SK-N-SH (cell line): ENCODE data around the gene ADCY10.

Experiments
- EP300 ChIP-seq, 2 experiments: IDR thresholded peaks; 2 replicates each; pipeline versions ENCODE4 v1.4.0 to v1.6.1; 2012; ENCODE audit warnings: borderline replicate concordance in 1 of 2, low read depth in 1 of 2, low read length in 1 of 2
- EZH2phosphoT487 ChIP-seq: fragments of 200-600 bp; sonication (generic); IDR thresholded peaks from 2 replicates; pipeline ENCODE4 v1.6.1; 2017; ENCODE audit warnings: low read depth, mixed run types, mild to moderate bottlenecking, antibody characterized with exemption, moderate library complexity, borderline replicate concordance
- FOXM1 ChIP-seq: IDR thresholded peaks from 2 replicates; pipeline ENCODE4 v1.4.0; 2012; ENCODE audit warnings: low read depth, mild to moderate bottlenecking
- GABPA ChIP-seq: IDR thresholded peaks from 2 replicates; pipeline ENCODE4 v1.4.0; 2012; ENCODE audit warnings: low read depth, mild to moderate bottlenecking
- GATA2 ChIP-seq: sonication (generic); formaldehyde crosslinking; IDR thresholded peaks from 2 replicates; pipeline ENCODE4 v1.5.0; 2020; ENCODE audit warnings: mild to moderate bottlenecking, missing genetic modification reagents
- JUND ChIP-seq: IDR thresholded peaks from 2 replicates; pipeline ENCODE4 v1.4.0; 2012
- MXI1 ChIP-seq: IDR thresholded peaks from 2 replicates; pipeline ENCODE4 v1.6.1; 2012; ENCODE audit warnings: mild to moderate bottlenecking, low read depth, low read length, improper control_type of control experiment
- NFIC ChIP-seq: IDR thresholded peaks from 2 replicates; pipeline ENCODE4 v1.4.0; 2012; ENCODE audit warnings: borderline replicate concordance
- SMC3 ChIP-seq: IDR thresholded peaks from 2 replicates; pipeline ENCODE4 v1.6.1; 2012; ENCODE audit warnings: low read depth, low read length, improper control_type of control experiment
- TEAD4 ChIP-seq: IDR thresholded peaks from 2 replicates; pipeline ENCODE4 v1.4.0; 2012; ENCODE audit warnings: mild to moderate bottlenecking, borderline replicate concordance; ENCODE audit not compliant: insufficient read depth
- ZBTB33 ChIP-seq: IDR thresholded peaks from 2 replicates; pipeline ENCODE4 v1.4.0; 2012; ENCODE audit warnings: low read depth, borderline replicate concordance
- TF ChIP-seq, protein P1 (sequence below): fragments of 200-600 bp; sonication (generic); IDR thresholded peaks from 2 replicates; pipeline ENCODE4 v1.6.1; 2017; ENCODE audit warnings: antibody characterized with exemption, mild to moderate bottlenecking, moderate library complexity
- TF ChIP-seq, protein P2 (sequence below): IDR thresholded peaks from 2 replicates; pipeline ENCODE4 v1.6.1; 2012; ENCODE audit warnings: mild to moderate bottlenecking, low read depth, low read length, moderate library complexity

- TF ChIP-seq JUND (no peak), TEAD4 (no peak), GATA2 (CRISPR knock-in tag) (no peak), FOXM1 (no peak), EZH2phosphoT487 (no peak), EP300 (IDR thresholded peaks at IDR 0.05; ENCODE audit: borderline replicate concordance in 1 of 2, low read depth in 1 of 2, low read length in 1 of 2) (no peak), SMC3 (no peak), MXI1 (no peak), GABPA (no peak), ZBTB33 (no peak), NFIC (no peak)
- TF ChIP-seq, protein P1, sequence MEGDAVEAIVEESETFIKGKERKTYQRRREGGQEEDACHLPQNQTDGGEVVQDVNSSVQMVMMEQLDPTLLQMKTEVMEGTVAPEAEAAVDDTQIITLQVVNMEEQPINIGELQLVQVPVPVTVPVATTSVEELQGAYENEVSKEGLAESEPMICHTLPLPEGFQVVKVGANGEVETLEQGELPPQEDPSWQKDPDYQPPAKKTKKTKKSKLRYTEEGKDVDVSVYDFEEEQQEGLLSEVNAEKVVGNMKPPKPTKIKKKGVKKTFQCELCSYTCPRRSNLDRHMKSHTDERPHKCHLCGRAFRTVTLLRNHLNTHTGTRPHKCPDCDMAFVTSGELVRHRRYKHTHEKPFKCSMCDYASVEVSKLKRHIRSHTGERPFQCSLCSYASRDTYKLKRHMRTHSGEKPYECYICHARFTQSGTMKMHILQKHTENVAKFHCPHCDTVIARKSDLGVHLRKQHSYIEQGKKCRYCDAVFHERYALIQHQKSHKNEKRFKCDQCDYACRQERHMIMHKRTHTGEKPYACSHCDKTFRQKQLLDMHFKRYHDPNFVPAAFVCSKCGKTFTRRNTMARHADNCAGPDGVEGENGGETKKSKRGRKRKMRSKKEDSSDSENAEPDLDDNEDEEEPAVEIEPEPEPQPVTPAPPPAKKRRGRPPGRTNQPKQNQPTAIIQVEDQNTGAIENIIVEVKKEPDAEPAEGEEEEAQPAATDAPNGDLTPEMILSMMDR: no peak
- TF ChIP-seq, protein P2, sequence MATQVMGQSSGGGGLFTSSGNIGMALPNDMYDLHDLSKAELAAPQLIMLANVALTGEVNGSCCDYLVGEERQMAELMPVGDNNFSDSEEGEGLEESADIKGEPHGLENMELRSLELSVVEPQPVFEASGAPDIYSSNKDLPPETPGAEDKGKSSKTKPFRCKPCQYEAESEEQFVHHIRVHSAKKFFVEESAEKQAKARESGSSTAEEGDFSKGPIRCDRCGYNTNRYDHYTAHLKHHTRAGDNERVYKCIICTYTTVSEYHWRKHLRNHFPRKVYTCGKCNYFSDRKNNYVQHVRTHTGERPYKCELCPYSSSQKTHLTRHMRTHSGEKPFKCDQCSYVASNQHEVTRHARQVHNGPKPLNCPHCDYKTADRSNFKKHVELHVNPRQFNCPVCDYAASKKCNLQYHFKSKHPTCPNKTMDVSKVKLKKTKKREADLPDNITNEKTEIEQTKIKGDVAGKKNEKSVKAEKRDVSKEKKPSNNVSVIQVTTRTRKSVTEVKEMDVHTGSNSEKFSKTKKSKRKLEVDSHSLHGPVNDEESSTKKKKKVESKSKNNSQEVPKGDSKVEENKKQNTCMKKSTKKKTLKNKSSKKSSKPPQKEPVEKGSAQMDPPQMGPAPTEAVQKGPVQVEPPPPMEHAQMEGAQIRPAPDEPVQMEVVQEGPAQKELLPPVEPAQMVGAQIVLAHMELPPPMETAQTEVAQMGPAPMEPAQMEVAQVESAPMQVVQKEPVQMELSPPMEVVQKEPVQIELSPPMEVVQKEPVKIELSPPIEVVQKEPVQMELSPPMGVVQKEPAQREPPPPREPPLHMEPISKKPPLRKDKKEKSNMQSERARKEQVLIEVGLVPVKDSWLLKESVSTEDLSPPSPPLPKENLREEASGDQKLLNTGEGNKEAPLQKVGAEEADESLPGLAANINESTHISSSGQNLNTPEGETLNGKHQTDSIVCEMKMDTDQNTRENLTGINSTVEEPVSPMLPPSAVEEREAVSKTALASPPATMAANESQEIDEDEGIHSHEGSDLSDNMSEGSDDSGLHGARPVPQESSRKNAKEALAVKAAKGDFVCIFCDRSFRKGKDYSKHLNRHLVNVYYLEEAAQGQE: no peak
These were observed 33.8 kb upstream of the ADCY10 start for GRCh38 chr1:167947733-167948132.
